Measurements from ENCODE around the gene S100A8.
"Not testable (repeated sequence)": the region's sequence is repeated elsewhere in the genome, so short reads cannot be mapped to it uniquely, and the experiment has no call there.

The S100A8 gene

DNA sequence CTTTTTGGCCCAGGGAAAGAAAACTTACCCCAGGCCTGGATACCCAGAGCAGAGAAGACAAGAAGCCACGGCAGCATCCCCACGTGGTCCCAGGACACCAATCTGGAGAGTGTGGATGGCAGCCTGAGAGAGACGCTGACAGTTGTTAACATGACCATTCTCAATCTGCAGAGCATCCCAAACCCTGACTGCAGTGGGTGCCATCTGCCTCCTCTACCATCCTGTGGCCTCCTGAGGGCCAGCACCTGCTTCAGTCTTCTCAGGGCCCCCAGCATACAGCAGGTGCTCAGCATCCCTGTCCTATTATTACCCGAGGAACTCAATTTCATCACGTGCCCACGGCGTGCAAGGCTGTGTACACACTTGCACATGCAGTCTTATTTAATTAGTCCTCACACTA lies 43.0 kb downstream of the S100A8 start:
- no peak for DNase-seq (ENCODE audit: low read depth in 2 of 2)

DNA sequence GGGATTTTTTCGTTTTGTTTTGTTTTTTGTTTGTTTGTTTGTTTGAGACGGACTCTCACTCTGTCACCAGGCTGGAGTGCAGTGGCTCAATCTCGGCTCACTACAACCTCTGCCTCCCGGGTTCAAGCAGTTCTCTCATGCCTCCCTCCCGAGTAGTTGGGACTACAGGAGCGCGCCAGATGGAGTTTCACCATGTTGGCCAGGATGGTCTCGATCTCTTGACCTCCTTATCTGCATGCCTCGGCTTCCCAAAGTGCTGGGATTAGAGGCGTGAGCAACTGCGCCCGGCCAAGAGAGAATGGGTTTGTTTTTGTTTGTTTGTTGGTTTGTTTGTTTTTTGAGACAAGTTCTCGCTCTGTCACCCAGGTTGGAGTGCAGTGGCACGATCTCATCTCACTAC lies 43.8 kb downstream of the S100A8 start:
- DNase-seq (ENCODE audit: low read depth in 2 of 2), result not testable (repeated sequence)

DNA sequence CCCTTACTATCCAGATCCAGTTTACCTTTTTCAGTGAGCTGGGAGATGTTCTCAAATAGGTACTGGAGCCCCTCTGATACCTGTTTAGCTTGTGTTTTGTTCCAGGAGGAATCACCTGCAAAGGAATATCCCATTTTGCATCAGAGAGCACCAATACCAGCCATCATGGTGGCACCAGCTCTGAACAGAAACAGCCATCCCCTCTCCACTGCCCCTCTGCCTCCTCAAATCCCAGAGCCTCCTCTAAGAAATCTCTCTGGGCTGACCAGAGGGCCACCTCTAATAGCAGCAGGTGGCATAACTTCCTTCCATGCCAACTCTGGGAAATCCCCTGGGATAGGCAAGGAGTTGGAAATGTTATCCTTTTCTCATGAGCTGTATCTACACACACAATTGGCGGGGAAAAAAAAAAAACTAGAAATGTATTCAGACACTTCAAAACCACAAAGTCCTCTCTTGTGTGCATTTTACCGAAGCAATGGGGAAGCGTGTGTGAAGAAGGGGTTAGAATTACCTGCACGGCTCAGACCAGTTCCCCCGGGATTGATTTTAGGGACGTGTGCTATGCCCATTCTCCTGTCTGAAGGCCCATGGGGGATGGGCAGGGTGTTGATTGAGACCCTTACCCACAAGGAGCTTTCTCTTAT lies 44.7 kb downstream of the S100A8 start:
- no peak for DNase-seq (ENCODE audit: low read depth in 2 of 2)

DNA sequence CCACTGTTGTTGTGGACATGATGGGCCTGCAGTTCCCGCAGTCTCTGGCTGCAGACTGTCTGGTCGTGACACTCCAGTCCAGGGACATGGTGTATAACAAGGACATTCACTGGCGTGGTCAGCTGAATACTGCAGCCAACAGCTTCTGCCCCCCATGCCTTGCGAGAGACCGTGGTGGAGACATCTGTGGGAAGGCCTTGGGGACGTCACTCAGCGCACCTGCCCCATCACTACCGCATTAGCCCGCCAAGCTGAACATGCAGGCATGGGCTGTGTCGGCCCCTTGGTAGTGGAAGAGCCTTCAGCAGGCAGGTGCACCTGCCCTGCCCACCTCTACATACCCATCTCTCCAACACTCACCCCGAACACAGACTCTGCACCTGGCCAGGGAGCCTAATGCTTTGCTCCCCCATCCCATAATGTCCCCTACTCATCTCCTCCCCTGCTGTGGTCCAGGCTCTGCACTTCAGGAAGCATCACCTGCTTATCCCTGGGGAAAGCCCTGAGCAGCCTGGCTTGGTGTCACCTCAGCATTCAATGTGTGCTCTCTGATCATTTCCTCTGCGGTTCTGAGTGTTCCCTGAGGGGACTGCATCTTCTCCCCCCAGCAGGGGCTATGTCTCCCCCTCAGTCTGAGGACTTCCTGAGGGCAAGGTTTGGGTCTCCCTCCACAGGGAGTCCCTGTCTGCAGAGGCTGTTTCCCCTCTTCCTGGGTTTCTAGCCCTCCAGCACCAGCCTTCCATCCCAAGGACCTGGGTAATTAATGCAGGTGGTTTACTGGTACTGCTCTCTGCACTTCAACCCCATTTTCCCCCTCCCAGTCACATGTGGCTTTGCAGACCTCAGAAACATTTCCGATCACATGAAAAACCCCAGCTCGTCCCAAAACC lies 45.4 kb downstream of the S100A8 start:
- no peak for DNase-seq (ENCODE audit: low read depth in 2 of 2)

DNA sequence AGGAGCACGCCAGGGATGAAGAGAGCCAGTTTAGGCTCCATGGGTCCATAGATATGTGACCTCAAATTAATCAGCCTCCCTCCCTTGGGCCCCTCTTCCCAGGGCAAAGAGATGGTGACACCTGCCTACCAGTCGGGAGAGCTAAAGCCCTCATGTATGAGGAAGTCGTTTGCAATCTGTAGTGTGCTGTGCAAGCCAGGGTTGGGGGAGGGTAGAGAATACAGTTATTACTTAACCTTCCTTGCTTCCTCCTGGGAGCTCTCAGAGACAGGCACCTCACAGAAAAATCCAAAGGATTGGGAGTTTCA lies 46.2 kb downstream of the S100A8 start:
- DNase-seq (ENCODE audit: low read depth in 2 of 2), result no peak

DNA sequence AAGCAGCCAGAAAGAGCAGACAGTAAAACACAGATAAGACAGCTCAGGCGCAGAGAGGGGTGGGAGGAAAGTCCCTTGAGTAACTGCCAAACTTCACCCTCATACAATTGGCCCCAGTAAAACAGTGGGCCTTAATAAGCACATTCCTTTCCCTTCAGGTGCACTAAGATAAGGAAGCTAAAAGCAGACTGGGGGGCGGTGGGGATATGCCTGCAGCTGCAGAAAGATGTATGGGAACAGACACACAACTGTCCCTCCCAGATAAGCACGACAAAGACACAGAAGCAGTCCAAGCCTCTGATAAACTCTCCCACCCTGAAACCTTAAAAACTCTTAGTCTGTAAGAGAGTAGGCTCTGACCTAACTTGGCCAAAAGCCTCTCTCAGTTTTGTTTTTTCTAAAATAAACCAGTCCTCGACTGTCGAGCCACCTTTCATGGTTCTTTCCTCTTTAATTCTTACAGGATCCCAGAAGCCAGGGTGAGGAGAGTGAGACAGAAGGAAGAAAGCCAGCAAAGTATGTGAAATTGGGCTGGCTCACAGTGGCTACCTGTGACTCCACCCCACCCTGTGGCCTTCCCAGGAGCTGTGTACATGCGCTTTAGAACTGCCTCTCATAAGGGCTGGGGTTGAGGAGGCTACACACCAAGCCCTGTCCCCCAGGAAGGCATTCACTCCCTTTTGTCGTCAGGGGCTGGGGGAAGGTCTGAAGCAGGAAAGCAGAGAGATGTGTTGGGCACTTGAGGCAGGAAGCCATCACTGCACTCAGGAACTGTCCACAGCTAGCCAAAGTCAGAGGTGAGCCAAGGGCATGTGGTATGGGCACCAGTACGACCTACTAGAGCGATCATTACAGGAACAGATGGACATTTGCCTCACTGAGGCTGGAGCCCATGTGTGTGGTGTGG lies 46.8 kb downstream of the S100A8 start:
- DNase-seq (ENCODE audit: low read depth in 2 of 2), result no peak

DNA sequence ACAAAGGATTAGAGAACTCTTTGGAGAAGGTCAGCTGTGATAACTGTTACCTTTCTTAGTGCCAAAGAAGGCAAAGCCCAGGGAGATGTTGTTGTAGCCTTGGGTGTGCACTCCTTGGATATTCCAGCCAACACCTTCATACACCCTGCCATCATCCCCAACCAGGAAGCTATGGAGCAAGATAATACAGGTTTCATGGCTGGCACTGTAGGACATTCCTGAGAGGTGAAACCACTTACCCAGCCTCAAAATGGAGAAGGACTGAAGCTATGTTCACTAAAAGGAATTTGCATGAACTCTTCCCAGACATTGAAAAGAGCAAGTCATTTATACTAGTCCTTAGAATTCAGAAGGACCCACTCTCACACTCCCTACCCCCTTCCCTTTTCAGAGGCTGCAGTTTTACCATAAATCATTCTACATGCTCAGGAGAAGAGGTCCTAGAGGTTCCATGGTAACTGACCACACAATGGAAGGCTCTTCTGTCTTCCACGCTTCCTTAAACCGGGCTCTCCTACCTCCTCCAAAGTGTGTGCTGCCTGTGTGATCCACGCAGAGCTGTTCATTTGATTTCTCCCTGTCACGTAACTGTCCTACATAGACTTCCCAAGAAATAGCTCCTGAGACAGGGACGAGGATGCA lies 47.7 kb downstream of the S100A8 start:
- DNase-seq (ENCODE audit: low read depth in 2 of 2), result no peak

DNA sequence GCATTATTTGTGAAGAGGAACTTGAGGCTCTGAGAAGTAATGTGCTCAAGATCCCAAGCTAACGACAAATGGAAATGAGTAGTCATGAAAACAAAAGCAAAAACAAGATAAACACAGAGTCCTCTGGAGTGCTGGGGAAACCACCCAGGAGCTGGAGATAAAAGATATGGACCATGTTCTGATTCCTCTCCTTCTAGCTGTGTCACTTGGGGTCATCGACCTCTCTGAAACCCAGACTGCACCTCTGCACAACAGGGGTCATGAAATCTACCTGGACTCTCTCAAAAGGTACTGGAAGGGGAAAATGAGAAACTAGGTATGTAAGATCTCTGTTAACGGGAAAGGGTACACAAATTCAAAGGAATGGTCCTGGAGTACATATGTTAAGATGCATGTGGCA lies 48.7 kb downstream of the S100A8 start:
- no peak for DNase-seq (ENCODE audit: low read depth in 2 of 2)

DNA sequence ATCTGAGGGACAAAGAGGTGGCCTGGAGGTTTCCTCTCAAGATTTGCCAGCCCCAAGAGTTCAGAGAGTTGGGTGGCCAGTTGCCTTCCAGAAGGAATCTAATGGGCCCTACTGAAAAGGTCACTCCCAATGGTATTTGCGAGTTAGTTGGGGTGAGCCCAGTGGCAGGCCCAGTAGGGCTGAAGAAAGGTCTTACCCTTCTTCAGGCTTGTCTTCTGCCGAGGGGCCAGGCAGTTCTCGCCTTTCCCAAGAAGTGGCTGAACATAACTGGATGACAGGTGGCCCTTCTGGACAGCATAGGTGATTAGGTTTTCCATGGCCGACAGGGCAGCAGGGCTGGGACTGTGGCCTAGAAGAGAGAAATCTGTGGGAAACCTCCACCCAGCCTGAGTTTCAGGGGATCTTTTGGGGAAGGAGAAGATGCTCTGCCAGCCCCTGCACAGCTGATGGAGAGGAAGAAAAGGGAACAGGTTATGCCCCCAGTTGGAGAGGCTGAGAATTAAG lies 49.4 kb downstream of the S100A8 start:
- no peak for DNase-seq (ENCODE audit: low read depth in 2 of 2)

DNA sequence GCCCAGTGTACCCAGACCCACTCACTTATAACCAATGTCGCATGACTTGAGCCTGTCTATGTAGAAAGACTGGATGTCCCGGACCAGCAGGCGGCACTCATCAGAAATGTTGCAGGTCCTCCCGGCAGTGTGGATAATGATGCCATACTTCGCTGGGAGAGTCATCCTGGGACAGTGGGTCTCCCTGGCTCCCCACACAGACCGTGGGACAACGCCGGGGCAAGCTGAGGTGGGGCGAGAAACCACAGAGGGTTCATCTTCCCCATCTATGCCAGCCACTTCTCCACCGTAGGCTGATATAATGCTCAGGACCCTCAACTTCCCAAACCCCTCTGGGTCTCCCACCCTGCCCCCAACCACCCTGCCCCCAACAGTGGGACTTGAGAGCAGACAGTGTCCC lies 50.5 kb downstream of the S100A8 start:
- no peak for DNase-seq (ENCODE audit: low read depth in 2 of 2)

All from stimulated activated CD8-positive, alpha-beta memory T cell treated with anti-CD3 and anti-CD28 coated beads, Interleukin-7, amount 100 ng/mL, for 4 hours (primary cell).